ENCODE results near the gene RNF181.

DNA sequence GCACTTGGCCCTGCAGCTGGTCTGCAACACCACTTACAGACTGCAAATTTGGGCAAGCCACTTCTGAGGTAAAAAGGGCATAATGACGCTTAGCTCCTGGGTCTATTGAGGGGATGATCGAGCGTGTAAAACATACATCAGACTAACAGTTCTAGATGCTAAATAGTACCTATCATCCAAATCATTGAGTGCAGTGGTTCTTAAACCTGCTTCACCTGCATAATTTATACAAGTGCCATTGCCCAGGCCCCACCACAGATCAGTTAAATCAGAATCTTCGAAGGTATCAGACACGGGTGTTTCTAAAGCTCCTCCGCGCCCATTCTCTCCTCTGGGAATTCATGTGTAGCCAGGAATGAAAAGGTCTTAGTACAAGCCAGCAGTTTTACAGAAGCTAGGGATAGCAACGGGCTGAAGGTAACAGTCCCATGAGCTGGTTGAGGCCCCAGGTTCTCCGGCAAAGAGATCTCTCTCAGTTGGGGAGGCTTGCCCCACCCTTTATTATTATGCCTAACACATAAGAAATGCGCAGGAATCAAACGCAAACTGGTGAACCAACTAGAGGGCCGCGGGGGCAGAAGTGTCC lies 737 bp upstream of the RNF181 start:
- TF ChIP-seq, protein P1, sequence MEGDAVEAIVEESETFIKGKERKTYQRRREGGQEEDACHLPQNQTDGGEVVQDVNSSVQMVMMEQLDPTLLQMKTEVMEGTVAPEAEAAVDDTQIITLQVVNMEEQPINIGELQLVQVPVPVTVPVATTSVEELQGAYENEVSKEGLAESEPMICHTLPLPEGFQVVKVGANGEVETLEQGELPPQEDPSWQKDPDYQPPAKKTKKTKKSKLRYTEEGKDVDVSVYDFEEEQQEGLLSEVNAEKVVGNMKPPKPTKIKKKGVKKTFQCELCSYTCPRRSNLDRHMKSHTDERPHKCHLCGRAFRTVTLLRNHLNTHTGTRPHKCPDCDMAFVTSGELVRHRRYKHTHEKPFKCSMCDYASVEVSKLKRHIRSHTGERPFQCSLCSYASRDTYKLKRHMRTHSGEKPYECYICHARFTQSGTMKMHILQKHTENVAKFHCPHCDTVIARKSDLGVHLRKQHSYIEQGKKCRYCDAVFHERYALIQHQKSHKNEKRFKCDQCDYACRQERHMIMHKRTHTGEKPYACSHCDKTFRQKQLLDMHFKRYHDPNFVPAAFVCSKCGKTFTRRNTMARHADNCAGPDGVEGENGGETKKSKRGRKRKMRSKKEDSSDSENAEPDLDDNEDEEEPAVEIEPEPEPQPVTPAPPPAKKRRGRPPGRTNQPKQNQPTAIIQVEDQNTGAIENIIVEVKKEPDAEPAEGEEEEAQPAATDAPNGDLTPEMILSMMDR (IDR thresholded peaks at IDR 0.05; ENCODE audit: extremely low read depth in 1 of 2, insufficient read depth in 1 of 2, low read depth in 1 of 2, low read length in 2 of 2), result no peak
- no peak for TF ChIP-seq EZH2 (IDR thresholded peaks at IDR 0.05; ENCODE audit: borderline replicate concordance, low read depth, low read length, severe bottlenecking)

Measured in endothelial cell of umbilical vein (primary cell).